ENCODE measurements around the gene ASAH2.
"Not testable (repeated sequence)": the region's sequence is repeated elsewhere in the genome, so short reads cannot be mapped to it uniquely, and the experiment has no call there.

Gene ASAH2

DNA sequence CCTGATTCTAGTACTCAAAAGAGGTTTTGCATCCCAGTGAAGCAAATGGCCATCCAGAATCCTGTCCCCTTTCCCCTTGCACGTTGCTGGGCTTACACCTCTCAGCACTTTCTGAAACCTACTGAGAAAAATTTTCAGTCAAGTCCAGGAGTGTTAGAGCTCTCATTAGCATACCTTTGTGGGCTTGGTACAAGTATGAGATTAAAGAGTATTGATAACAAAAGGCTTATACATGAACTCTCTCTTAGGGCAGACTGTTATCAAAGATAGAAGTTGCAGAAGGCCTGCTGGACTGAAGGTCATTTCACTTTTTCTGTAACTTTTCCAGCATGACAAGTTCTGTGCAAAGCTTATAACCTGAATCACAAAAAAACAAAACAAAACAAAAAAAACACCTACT, at the start of gene ASAH2:
Gene ASAH2 (minus strand): TSS at position 123 of the 400 bp plus-strand sequence. CDS start 2,906 bp downstream, outside the sequence.
- no peak for DNase-seq

DNA sequence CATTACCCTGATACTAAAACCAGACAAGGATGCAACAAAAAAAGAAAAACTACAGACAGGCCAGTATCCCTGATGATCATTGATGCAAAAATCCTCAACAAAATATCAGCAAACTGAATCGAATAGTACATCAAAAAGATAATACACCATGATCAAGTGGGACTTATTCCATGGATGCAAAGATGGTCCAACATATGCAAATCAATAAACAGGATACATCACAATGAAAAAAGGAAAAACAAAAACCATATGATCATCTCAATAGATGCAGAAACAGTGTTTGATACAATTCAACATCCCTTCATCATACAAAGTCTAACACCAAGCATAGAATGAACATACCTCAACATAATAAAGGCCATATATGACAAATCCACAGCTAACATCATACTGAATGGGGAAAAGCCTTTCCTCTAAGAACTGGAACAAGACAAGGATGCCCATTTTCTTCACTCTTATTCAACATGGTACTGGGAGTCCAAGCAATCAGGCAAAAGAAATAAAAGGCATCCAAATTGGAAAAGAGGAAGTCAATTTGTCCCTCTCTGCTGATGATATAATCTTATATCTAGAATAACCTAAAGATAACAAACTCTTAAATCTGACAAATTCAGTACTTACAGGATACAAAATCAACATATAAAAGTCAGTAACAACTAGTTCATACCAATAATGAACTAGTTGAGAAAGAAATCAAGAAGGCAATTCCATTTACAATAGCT, 48.8 kb upstream of the ASAH2 start:
- DNase-seq = no peak

DNA sequence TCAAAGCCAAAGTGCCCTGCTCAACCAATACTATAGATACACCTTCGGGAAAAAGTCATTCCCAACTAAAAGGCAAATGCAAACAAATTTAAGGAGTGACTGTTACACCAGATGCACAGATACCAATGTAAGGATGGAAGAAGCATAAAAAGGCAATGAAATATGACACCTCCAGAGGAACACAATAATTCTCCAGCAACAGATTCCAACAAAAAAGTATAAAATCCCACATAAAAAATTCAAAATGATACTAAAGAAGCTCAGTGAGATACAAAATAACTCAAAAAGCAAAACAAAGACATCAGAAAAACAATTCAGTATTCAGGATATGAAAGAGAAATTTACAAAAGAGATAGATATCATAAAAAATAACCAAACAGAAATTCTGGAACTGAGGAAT, 44.1 kb upstream of the ASAH2 start:
- DNase-seq = no peak

DNA sequence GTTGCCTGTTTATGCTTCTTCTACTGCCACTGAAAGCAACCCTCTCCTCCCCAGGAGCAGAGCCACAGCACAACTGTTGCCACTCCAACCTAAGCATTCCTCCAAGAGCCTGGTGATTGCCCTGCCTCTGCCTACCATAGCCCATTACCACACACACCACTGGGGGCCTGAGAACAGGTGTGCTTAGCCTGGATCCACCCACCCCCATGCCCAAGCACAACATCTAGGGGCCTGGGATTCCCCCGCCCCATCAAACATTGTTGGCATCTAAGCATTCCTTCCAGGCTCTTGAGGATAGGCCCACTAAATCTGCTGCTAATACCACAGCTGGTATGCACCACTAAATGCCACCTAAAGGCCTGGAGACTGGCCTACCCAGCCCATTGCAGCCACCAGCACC, 43.3 kb upstream of the ASAH2 start:
- DNase-seq = no peak

DNA sequence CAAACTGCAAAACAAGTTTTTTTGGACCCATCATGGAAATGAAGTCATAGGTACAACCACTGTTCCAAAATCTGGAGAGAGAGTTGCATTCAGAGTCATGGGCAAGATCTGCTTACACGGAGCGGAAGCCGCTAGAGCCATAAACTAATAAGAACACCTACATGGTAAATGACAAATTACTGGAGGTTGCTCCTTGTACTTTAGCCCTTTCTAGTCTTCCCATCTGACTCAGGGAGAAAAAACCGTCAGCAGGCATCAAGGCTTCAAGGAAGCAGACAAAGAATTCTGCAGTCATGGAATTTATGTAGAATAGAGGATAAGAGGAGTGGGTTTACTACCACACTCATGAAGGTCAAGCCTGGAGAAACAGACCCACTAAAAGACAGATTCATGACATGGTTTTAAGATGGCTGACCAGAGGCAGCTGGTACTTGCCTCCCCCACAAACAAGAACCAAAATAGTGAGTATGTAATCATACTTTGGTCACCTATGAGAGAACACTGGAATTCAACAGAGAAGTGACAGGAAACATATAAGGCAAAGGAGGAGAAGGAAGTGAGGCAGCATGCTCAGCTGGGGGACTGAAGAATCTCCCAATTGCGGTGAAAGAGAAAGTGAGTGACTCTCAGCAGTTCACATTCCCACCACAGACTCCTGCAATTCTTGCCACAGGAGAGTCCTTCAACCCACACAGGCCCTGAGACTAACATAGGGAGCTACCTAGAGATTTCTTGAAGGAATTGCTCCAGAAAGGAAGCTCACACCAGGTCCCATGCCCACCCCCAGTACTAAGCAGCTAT, 42.4 kb upstream of the ASAH2 start:
- DNase-seq = no peak

DNA sequence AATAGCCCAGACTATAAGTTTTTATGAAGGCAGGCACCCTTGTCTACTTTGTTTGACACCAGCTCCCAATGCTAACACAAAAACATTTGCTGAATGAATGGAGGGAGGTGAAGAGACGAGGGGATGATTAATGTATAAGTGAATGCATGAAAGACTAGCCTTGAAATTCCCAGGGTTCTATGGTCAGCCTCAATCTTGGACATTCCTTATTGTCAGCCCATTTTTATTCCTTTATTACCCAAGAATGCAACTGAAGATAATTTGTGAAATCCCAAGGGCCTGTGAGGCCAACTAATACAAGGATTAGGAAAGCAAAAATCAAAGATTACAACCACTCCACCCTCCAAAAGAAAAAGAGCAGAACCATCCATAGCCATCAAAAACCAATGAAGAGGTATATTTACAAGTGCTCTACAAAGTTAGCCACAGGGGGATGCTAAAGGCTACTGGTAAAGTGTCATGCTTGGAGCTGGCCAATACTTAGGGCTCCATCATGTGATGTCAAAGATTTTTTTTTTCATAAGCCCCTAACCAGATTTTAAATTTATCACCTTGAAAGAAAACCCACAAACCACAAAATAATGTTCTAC, 40.0 kb upstream of the ASAH2 start:
- no peak for DNase-seq

DNA sequence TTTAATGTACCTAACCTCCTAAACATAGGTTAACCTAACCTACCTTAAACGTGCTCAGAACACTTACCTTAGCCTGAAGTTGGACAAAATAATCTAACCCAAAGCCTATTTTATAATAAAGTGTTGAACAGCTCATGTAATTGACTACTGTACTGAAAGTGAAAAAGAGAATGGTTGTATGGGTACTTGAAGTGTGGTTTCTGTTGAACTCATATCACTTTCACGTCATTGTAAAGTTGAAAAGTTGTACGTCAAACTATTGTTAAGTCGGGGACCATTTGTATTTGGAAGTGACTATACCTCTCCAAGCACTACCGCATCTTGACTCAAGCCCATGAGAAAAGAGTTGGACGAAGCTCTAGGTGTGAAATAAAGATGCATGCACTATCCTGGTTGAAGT, 37.9 kb upstream of the ASAH2 start:
- no peak for DNase-seq

DNA sequence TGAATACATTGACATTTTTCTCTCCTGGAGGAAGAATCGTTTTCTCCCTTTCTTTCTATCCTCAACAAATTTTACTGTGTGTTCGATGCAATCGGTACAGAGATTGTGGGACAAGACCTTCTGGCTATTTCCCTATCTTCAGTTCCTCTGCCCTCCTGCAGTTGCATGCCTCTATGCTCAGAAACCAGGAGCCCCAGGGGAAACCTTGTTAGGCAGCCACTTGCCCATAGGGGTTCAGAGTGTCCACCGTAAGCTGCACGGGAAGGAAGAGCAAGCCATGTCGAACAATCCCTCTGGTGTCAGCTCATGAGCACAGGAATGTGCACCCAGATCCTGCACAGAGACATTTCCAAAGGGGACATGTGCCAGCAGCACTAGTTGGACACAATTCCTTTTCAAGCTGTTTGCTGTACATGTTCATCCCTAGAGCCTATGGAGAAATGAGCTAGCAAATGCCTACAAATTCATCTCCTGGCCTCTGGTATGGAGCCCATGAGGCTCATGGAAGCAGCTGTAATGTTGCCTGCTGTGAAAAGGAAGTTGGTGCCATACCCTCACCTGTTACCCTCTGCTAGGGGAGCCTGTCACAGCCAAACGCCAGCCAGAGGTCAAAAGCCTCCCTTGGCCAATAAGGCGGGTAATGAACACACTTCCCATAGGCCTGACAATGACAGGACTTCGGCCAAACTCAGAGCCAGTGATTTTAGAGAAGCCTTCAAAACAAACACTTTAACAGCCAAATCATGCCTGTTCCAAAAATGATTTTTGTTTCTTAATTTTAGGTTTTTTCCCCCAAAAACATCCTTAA, 35.9 kb upstream of the ASAH2 start:
- no peak for DNase-seq

DNA sequence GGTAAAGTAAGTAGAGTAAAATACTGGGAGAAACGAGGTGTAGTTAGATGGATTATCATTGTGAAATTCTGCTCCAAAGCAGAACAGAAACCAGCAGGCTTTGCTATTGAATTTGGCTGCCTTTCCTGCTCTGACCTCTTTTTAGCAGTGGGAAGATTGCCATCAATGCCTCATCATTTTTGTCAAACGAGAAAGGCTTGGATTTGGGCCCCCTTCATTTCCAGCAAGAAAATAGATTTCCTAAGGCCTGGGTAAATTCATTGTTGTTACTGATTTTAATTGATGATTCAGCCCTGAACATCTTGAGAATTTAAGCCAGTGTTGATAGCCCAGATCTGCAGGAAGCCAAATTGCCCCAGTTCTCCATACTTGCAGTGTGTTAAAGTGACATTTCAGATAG, 35.2 kb upstream of the ASAH2 start:
- DNase-seq = no peak

DNA sequence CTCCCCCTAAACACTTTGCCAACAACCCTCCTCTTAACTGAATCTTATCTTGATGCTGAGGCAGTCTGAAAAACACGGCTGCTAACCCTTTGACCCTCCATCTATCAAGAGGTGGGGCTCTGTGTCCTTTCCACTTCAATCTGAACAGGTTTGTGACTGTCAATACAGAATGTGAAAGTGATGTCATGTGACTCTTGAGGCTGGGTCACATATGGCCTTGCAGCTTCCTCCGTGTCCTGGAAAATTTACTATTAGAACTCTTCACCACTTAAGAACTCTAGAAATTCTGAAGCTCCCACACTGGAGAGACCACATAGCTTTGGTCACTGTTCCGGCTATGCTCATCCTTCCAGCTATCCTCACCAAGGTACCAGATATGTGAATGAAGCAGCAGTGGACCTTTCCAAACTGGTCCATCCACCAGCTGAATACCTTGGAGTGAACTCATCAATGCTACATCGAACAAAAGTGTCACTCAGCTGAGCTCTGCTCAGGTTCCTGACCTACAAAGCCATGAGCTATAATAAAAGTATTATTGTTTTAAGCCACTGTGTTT, 30.7 kb upstream of the ASAH2 start:
- DNase-seq = no peak

DNA sequence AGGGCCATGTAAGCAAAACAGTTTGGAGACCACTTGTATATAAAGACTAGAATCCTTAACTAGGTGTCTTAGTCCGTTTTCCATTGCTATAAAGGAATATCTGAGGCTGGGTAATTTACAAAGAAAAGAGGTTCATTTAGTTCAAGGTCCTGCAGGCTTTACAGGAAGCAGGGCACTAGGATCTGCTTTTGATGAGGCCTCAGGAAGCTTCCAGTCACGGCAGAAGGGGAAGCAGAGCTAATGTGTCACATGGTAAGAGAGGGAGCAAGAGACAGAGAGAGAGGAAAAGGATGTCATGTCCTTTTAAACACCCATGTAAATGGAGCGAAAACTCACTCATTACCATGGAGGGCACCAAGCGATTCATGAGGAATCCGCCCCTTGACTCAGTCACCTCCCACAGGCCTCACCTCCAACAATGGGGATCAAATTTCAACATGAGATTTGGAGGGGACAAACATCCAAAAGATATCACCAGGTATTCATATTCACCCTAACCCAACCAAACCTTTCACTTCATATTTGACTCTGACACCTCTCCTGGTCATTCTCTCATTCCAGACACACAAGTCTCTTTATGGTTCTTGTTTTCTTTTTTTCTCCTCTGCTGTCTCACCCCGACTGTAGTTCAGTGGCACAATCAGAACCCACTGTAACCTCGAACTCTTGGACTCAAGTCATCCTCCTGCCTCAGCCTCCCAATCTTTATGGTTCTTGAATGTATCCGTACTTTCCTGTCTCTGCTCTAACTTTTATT, 30.1 kb upstream of the ASAH2 start:
- no peak for DNase-seq

DNA sequence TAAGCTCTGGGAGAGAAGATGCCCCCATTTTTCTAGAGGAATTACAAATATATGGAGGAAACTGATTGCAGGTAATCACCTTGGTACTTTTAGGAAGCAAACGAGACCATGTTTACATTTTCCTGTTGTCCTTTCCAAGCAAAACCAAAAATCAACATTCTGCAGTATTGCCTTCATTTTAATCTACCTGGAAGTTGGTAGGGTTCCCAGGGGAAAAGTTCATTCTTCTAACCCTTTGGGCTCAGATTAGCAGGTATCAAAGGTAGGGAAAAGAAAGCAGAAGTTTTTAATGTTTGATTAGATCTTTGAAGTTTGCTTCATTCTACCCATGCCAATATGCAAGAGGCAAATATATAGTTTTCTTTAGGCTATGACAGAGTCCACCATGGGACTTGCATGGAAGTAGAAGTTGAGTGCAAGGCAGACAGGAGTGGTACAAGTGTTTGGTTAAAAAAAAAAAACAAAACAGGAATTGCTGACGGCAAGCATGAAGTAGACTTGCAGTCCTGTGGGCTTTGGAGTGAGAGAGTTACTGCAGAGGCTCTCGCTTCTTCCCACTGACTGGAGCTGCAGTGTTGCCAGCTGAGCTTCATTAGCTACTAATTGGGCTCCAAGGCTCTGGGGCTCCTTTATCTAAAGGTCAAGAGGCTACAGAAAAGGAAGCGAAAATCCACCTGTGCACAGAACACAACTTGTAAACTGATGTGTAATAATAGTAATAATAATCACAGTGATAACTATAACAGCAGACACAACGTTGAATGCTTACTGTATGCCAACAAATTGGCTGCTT, 28.9 kb upstream of the ASAH2 start:
- DNase-seq = no peak

DNA sequence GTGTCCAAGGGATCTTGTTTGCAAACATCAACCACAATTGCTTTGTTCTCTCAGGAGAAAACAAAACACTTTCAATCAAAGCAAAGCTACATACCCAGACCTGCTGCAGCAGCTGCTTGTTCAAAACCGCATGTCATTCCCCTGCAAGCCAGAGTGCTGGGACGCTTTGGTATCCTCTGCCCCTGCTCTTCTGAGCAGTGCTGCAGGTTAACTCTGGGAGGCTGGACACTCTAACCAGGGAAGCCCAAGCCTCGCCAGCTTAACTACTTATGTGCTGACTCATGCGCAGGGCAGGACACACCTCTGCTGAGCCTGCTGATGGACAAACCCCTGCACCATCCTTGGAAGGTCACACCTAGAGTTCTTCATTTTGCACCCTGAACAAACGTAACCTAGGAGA, 28.2 kb upstream of the ASAH2 start:
- no peak for DNase-seq

DNA sequence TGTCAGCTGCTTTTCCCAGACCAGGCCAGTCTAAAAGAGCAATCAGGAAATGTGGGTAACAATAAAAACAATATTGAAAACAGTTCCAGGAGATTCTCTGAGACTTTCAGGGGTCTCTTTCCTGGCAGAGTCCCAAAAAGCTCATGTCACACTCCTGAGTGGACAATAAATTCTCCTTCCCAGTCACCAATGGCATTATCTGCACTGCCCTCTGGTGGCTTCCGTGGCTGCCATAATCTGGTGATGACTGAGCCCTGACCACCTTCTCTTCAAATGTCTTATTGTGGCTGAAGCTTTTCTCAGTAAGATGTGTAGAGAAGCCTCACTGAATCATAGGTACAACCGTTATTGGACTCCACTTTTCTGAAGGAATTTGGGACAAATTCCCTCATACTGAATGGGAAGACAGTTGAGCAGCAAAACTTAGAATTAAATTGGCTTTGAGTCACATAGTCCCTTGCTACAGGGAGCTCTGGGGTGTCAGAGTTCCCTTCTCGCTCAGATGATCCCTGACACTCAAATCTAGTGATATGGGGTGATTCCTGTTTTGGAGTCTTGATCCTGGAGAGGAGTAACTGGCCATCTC, 24.4 kb upstream of the ASAH2 start:
- DNase-seq = no peak

DNA sequence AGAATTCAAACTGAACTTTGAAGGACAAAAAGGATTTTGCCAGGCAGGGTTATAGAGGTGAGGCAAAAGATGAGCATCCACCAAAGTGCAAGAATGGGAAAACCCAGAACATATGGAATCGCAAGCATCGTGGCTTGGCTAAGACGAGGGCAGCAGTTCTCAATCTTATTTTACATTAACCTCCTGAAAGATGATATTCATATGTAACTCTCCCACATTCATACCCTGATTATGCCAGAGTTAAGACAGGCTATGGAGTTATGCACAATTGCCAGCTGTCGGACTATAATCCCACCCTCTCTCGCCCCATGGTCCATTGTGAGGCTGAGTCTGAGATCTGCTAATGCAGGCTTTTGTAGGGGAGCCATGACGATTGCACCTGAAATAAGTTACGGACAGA, 21.2 kb upstream of the ASAH2 start:
- DNase-seq = no peak

DNA sequence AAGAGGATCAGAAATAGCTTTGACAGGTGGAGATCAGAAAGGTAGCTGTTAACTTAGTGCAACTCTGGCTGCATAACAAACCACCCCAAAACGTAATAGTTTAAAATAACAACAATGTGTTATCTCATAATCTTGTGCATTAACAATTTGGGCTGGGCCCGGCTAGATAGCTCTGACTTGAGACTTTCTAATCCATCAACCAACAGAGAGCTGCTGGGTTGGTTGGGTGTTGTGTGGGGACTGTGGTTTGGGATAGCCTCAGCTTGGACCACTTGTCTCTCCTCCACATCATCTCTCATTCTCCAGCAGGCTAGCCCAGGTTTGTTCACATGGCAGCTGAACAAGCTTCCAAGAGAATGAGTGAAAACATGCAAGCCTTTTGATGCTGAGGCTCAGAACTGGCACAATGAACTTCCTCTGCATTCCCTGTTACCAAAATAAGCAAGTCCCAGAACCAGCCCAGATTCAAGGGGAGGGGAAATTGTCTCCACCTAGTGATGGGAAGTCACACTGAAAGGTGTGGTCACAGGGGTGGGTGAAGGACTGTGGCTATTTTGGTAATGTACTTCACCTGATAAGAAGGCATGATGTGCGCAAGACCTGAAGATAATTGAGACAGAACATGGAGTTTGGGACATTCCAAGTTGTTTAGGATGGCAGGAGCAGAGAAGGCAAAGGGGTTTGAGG, 20.4 kb upstream of the ASAH2 start:
- DNase-seq = no peak

DNA sequence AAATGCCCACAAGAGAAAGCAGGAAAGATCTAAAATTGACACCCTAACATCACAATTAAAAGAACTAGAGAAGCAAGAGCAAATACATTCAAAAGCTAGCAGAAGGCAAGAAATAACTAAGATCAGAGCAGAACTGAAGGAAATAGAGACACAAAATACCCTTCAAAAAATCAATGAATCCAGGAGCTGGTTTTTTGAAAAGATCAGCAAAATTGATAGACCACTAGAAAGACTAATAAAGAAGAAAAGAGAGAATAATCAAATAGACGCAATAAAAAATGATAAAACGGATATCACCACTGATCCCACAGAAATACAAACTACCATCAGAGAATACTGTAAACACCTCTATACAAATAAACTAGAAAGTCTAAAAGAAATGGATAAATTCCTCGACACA, 16.6 kb upstream of the ASAH2 start:
- not testable (repeated sequence) for DNase-seq

DNA sequence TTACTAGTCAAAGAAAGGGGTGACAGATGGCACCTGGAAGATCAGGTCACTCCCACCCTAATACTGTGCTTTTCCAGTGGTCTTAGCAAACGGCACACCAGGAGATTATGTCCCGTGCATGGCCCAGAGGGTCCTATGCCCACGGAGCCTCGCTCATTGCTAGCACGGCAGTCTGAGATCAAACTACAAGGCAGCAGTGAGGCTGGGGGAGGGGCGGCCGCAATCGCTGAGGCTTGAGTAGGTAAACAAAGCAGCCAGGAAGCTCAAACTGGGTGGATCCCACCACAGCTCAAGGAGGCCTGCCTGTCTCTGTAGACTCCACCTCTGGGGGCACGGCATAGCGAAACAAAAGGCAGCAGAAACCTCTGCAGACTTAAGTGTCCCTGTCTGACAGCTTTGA, 11.3 kb upstream of the ASAH2 start:
- DNase-seq = not testable (repeated sequence)

DNA sequence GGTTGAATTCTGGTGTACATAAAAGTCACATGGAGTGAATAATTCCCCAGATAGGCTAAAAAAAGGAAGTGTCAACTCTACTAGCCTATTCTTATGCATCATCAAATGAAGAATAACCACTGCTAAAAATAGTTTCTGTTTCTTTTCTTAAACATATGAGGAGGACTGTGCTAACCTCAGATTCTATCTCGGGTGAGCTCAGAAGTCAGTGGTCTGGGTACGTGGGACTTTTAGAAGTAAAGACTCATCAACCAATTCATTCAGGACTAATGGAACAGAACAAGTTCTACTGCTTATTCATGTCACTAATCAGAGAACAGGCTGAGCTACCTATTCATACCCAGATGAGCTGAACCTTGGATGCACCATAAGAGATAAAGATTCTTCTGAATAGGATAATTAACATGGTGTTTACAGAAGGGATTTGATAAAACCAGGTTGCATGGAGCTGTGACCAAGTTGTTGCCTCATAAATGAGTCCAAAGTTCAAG, 9.5 kb upstream of the ASAH2 start:
- no peak for DNase-seq

DNA sequence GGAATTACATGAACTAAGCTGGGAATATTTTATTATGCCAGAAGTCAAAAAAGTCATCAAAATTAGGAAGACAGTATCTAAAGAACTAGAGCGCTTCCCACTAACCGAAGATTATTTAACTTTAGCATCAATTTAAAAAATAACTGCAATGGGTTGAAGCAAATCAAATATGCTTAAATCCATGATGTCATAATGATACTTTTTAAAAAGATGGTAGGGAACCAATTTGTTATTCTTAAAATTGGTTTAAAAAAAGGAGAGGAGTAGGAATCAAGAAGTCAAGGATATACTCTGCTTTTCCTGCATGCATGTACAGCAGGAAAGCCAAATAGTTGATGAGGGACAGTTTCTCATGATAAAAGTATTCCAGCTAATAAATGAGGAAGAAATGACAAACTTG, 3.2 kb upstream of the ASAH2 start:
- DNase-seq = no peak
